Fibroblast of upper back skin (primary cell): ENCODE data around the gene CX3CR1.

Experiments used
- DNase-seq: peaks from one replicate; pipeline ENCODE4 v3.0.0-alpha.2; 2013

Gene CX3CR1

GRCh38 chr3:39220407-39221140 lies 59.3 kb downstream of the CX3CR1 start:
- DNase-seq, result no peak

GRCh38 chr3:39219702-39220101 lies 60.1 kb downstream of the CX3CR1 start:
- DNase-seq, result no peak

- DNase-seq, result no peak
Observed at GRCh38 chr3:39216176-39216790, 63.6 kb downstream of the CX3CR1 start.

- DNase-seq, result no peak
Observed at GRCh38 chr3:39213613-39214012, 66.2 kb downstream of the CX3CR1 start.
